ENCODE results near the gene DPP9.

DNA sequence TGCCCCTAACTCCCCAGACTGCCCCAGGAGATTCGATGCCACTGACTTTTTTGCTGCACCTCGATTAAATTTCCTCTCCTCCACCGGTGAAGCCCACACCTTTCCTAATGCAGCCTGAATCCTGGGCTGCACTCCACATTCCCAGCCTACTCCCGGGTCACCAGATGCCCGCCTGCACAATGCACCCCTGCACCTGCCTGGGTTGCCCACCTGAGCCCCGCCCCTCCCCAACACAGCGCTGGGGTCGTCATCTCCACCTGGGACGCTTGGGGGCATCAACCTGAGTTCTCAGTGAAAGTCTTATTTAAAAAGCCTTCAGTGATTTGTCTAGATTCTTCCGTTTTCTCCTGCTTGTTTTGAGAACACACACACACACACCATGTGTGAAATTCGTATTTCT, 24.5 kb upstream of the DPP9 start:
- TF ChIP-seq TAF1 (IDR thresholded peaks at IDR 0.05; ENCODE audit: low read depth, low read length): no peak
- no peak for TF ChIP-seq POLR2A (IDR thresholded peaks at IDR 0.05; ENCODE audit: low read depth, low read length)
- TF ChIP-seq POLR2AphosphoS5 (IDR thresholded peaks at IDR 0.05; ENCODE audit: low read depth, low read length): no peak
- no peak for TF ChIP-seq SPI1 (IDR thresholded peaks at IDR 0.05; ENCODE audit: low read depth, low read length)
- no peak for TF ChIP-seq POU2F2 (IDR thresholded peaks at IDR 0.05; ENCODE audit: low read depth, low read length)

All from GM12891 (cell line).